Mesenteric fat pad (tissue), 1 donor: Measurements from ENCODE around the gene EGFL8. TPM values are rescaled to one million over a fixed set of nuclear protein-coding genes. Genes with fewer than 3 reads are reported as not detected.
A peak's percentile ranks its signal among the peaks of the same experiment; 100 is the strongest.

Experiments
- DNase-seq: peaks from one replicate; pipeline ENCODE4 v3.0.0-alpha.2; 2020; ENCODE audit warnings: low spot score
- total RNA-seq: library from RNA; stranded (reverse); fragmentation: NEBNext Ultra II Directional; extraction: Animal tissue kit (Norgen Biotek cat#: 25700); gene quantifications from one replicate; pipeline ENCODE4 v1.2.1, GENCODE V29; 2021
- donor health status: DM: yes; HTN: yes; CAD: no.

EGFL8 gene
- total RNA-seq, 1 donor from 2014 or later = 15.5 TPM

DNA sequence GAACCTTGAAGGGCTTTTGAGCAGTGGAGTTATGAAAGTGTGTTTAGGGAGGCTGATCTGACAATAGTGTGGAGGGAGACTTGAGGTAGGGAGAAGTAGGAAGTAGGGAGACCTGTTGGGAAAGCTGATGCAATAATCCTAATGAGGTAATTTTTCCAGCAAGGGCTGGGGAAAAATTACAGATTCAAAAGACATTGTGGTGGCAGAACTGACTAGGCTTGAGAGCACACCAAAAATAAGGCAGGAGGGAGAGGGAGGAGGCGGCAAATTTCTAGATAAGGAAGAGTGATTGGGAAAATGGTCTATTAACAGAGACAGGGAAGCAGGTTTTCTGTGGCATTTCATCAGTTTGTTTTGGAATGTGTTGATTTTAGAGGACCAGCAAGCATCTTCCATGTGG is 18.1 kb upstream of the EGFL8 start:
- DNase-seq = no peak

GRCh38 chr6:32146687-32147086 is 17.7 kb upstream of the EGFL8 start:
- no peak for DNase-seq

DNA sequence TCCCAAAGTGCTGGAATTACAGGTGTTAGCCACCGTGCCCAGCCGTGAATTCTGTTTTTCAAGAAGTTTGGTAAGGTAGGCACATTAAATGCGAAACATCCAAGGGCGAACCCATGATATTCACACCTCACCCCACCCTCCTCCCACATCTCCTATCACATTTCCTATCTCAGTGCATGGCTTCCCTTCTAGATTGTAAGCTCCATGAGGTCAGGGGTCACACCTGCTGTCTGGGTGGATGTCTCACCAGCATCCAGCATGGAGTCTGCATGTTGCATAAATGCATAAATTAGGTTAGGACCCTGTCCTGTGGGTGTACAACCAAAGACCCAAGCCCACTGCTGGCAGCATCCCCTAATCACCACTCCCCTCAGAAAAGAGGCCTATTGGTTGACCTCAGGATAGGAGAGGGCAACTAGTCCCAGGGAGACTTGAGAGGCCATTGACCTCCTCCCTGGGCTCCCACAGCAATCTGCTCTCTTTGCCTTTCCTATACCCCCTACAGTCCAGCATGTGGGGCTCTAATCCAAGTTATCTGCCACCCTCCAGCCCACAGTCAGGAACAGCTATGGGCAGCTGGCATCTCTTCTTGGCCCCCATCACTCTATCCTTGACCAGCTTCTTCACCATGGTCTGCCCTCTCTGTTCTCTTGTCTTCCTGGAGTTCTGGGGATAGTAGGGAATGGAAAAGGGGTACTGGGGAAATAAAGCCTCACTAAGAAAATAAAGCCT is 16.8 kb upstream of the EGFL8 start:
- no peak for DNase-seq

- DNase-seq = no peak
Observed at GRCh38 chr6:32148289-32149091, 15.9 kb upstream of the EGFL8 start.

DNA sequence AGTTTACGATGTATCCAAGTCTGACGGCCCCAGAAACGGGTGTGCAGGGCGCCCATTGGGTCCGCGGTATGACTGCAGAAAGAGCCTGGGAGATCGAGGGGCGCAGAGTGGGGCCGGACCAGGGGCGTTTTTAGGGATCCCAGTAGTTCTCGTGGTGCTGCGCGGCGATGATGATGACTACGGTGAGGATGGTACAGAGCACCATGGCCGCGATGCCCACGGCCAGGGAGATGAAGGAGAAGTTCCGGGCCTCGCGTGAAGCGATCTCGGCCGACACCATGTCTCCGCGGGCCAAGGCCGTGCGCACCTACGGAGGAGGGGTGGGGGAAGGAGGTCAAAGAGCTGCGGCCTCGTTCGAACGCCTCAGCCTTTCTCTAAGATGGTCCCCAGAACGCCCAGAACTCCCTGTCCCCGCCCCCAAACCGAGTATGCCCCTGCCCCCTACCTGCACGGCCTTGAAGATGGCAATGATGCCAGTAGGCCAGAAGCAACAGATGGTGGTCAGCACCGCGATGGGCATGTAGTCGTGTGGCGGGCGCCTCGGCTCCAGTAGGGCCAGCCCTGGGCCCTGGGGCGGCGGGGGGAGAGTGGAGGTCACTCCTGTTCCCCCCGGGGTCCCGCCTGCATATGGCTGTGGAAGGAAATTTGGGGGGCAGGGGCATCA is 15.2 kb upstream of the EGFL8 start:
- DNase-seq = no peak

DNA sequence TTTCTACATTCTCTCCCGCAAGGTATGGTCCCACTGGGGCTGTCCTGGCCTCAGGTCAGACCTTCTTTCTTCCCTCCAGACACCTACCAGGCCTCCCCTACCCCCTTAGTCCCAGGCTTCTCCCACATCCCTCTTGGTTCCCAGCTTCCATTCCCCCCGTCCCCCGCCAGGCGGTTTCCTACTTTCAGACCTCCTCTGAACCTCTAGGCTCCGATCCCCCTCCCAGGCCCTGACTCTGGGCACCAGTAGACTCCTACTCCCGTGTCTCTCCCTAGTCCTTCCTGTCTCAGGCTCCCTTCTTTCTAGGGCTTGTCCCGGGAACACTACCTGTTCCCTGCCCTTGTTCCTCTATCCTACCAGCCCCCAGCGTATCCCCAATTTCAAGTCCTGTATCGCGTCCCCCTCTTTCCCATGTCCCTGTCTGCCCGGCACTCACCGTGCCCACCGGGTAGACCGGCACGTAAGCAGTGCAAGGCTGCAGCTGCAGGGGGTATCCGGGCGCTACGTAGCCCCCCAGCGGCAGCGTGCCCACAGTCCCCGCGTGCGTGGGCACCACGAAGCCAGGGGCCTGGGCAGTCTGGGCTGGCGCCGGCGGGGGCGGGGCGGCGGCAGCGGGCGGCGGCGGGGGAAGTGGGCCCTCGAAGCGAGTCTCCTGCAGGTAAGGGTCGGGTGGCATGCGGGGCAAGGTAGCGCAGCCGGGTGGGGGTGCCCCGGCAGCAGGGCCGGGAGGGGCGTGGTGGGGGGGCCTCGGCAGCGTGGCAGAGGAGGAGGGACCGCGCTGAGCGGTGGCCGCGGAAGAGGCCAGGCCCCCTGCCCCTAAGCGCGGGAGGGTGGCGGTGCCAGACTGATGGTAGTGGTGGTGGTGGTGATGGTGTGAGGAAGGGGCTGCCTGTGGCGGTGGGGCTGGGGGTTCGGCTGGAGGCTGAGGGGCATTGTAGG is 14.2 kb upstream of the EGFL8 start:
- no peak for DNase-seq

GRCh38 chr6:32151181-32151862 is 13.1 kb upstream of the EGFL8 start:
- no peak for DNase-seq

DNA sequence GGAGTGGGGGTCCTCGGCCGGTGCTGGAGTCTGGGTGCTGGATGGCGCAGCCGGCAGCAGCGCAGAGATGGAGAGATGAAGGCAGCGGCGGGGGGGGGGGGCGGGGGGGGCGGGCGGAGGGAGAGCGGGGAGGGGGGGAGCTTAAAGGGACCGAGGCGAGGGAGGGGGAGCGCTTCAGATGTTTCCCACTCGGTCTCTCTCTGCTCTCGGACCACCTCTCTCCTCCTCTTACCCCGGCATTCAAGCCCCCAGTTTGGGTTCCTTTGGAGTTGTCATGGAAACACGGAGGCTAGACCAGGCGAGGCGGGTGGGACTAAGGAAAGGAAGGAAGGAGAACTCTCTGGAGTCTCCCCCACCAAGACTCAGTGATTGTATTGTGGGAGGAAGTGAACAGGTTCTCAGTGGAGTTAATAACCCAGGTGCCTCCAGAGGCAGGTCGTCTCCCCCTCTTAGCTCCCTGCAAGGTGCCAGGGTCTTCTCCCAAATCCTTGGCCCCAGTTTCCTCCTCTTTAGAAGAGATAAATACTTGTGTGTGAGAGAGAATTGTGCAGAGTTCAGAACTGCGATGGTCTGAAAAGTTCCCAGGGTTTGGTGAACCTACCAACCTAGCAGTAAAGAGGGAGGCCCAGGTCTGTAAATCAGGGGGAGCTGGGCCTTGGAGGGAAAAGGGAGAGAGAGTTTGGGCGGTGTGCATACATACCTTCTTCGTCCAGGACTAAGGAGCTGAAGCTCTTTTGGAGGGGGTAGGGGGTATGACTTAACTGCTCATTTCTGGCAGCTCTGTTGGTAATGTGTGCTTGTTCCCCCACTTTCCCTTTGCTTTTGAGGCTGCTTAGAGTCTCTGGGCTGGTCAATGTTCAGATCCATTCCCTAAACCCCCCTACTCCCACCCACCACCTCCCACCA is 12.3 kb upstream of the EGFL8 start, which contains the start of gene PRRT1:
TSS of gene PRRT1 (minus strand) at position 77 of the 906 bp plus-strand sequence. CDS start 112 bp downstream, outside the sequence.
- DNase-seq = no peak

DNA sequence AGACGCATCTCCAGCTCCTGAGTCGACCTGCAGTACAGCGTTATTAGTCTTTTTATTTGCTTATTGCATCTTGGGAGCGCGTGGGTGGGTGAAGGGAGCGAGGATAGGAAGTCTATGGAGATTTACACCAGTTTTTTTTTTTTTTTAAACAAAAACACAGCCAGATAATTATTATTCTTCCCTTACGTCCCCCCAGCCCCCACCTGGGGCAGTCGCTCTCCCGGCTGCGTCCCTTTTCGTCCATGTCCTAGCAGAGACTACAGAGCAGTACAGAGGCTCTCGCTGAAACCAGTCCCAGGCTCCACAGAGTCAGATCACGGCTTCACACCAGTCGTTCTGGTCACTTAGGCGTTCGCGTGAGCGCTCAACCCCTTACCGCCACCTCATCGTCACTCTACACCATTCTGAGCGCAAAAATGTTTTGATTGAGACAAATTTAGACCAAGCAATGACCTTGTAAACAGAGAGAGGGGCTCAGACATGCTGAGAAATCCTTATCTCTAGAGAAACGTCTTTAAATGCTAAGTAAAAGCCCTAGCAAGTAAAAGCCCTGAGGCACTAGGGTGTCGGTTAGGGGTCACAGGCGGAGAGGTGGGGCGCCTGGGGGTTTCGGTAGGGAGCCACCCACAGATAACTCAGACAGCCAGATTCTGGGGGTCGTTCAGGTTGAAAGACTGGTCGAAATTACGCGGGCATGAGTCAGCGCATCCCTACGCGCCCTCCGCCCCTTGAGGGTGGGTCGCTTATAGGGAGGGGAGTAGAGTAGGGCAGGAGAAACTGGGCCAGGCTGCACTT is 11.4 kb upstream of the EGFL8 start:
- DNase-seq = no peak

DNA sequence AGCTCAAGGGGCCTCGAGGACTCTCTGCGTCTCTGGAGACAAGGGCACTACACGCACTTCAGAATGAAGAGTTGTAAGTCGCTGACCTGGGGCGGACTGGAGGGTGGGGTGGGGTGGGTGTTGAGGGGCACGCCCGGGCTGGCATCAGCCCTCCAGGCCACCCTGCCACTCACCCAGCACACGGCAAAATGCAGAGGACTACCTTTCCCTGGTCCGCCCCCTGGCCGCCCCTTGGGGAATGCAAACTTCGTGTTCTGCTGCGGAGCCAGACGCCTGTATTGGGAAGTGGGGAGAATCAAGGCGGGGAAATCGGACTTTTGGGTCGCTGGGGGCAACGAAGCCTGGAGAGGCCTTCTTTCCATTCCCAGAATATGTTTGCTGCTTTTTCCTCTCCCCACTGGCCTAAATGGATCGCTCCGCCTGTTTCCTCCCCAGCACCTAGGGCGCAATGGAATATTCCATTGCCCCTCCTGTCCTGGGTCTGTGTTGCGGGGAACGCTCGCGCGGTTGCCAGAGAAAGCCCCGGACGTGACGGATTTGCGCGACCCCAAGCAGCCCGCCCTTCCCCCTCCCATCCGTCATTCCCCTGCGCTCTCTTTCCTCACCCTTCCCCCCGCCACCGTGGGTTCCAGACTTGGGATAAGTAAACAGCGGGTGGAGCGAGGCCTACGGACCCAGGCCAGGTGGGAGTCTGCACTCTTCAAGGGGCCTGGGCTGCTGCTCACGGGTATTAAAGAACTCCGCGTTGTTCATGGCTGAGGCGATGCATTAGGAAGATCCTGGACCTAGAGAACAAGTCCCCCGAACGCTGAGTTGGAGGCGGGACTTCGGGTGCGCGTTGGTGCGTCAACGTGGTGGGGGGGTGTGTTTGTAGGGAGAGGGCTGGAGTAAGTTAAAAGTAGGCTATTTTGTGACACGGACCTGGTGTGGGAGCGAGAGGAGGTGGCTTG is 10.6 kb upstream of the EGFL8 start, which contains the start of gene PPT2:
TSS of gene PPT2 (plus strand) at position 578 of the 950 bp plus-strand sequence. CDS start 454 bp downstream, outside the sequence.
- peak; percentile 94 for DNase-seq

DNA sequence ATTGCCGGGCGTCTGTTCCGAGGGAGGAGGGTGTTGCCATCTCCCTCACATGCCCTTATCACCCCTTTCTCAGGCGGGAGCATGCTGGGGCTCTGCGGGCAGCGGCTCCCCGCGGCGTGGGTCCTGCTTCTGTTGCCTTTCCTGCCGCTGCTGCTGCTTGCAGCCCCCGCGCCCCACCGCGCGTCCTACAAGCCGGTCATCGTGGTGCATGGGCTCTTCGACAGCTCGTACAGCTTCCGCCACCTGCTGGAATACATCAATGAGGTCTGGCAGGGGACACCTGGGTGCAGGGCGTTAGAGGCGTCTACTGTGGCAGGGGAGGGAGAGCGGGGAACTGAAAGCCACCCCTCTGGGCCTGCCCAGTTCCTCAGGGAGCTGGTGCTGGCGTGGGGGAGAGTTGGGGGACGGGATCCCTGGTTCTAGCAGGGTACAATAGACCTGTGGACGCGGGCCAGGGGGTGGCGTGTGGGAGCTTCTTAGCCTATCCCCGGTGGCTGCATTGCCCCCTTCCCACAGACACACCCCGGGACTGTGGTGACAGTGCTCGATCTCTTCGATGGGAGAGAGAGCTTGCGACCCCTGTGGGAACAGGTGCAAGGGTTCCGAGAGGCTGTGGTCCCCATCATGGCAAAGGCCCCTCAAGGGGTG is 9.8 kb upstream of the EGFL8 start:
- no peak for DNase-seq

DNA sequence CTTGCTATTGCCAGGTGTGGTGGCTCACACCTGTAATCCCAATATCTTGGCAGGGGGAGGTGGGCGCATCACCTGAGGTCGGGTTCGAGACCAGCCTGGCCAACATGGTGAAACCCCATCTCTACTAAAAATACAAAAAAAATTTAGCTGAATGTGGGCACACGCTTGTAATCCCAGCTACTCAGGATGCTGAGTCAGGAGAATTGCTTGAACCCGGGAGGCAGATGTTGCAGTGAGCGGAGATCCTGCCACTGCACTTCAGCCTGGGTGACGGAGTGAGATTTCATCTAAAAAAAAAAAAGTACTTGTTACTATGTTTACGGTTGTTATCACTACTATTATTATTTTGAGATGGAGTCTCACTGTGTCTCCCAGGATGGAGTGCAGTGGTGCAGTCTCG is 7.5 kb upstream of the EGFL8 start:
- DNase-seq = no peak

- no peak for DNase-seq
Observed at GRCh38 chr6:32158052-32158451, 6.3 kb upstream of the EGFL8 start.

DNA sequence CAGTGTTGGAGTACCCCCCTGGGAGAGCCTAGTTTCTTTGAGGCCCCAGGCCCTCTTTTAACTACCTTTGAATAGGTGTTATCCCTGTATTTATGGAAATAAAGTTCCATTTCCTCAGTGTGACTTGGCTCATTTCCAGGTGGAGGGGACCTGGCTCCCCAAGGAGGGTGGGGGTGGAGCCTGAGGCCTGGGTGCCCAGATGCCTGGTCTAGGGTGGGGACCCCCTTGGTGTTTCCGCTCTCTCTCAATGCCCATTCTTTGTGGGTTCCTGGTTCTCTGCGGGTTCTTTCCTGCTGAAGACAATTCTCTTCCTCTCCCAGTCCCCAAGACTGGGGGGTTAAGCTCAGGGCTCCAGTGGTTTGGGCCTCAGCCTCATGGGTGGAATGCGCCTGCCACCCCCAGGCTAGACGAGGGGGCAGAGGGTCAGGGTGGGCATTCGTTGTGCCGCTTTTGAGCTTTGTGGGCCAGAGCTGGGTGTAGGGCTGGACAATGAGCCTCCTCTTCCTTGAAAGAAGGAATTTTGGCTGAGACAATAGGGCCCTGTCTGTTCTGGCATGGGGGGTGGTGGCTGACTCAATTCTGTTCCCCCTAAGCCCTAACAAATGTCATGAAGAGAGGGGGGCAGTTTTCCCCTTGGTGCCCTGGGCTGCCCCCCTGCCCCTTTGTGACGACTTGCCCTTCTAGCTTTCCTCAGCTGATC is 686 bp upstream of the EGFL8 start:
- no peak for DNase-seq

GRCh38 chr6:32166411-32167061 is 2.1 kb downstream of the EGFL8 start:
- DNase-seq = no peak
